HG03521 (cell line): ENCODE measurements around the gene TUBA3D.
"Not testable (repeated sequence)": the region's sequence is repeated elsewhere in the genome, so short reads cannot be mapped to it uniquely, and the experiment has no call there.

Source experiments
- ATAC-seq: cut with Tn5 transposase; IDR thresholded peaks from one replicate; pipeline ENCODE4 v1.9.1; 2021; ENCODE audit warnings: mild to moderate bottlenecking, moderate library complexity; ENCODE audit not compliant: unreplicated experiment

TUBA3D gene

DNA sequence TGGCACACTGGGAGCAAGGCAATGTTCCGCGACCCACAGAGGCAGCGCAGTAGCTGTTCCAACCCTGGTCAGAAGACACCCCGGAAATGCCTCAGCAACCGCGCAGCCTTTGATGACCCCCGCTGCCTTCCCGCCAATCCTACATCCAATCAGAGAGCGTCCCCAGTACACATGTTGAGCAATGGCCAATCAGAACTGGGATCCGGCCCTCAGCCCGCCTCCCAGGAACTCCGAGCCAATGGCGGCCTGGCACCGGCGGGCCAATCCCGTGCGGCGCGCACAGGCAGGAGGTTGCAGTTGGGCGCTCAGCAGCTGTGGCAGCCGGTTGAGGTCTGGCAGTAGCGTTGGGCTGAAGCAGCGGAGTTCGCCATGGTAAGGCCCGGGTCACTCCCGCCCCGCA, at the start of gene TUBA3D:
TUBA3D (plus strand) TSS at position 289 of the 400 bp plus-strand sequence; CDS start at position 370, 81 bp downstream.
- no peak for ATAC-seq

DNA sequence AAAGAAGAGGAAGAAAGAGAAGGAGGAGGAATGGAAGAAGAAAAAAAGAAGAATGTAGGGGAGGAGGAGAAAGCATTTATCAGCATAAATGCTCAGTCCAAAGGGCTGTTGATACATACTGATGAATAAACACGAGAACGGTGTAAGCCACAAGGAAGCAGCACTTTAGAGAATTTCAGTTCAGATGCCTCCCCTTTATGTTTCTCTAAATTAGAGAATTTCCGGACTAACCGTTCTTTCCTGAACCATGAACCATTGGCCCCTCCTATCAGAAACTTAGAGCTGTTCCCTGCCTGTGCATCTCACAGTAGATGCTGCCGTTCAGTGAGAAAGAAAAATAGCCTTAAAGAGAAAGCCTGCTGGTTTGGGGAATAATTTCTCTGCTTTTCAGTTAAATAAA, 49.2 kb upstream of the TUBA3D start:
- ATAC-seq = no peak

DNA sequence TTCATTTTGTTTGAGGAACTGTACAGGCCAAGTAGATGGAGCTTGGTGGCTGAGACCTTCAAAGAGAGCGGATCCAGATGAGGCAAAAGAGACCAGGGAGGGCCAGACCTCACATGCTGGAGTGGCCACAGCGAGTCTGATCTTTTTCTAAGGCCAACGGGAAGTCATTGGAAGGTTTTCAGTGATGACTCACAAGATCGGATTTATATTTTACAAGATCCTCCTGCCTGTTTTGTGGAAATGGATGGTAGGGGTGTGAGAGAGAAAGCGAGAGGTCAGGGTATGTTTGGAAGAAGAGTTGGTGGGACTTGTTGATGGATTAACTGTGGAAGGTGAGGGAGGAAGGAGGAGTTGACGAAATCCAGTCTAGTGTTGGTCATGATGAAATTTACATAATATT, 44.6 kb upstream of the TUBA3D start:
- ATAC-seq = no peak

DNA sequence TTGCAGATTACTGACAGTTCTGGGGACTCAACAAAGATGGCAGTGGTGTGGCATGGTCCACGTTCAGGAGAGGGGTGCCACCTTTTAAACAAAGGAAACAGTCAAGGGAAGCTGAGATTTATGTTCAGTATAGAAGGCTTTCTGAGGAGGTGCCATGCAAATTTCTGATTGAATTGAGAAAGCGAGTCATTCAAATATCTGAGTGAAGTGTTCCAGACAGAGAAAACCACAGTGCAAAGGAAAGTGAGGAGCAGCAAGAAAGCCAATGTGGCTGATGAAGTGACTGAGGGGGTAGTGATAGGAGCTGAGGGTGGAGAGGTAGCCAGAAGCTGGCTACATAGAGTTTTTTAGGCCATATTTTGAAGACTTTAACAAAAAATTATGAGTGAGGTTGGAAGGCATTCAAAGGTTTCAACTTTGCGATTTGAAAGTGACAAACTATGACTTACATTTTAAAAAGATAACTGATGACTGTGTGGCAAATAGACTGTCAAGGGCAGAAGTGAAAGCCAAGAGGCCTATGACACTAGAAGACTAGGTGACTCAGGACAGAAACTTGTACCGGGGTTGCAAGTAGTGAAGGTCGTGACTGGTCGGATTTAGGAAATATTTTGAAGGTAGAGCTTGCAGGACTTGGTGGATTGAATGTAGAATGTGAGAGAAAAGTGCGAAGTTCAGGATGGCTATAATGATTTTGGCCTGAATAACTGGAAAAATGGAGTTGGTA, 35.0 kb upstream of the TUBA3D start:
- ATAC-seq = not testable (repeated sequence)

DNA sequence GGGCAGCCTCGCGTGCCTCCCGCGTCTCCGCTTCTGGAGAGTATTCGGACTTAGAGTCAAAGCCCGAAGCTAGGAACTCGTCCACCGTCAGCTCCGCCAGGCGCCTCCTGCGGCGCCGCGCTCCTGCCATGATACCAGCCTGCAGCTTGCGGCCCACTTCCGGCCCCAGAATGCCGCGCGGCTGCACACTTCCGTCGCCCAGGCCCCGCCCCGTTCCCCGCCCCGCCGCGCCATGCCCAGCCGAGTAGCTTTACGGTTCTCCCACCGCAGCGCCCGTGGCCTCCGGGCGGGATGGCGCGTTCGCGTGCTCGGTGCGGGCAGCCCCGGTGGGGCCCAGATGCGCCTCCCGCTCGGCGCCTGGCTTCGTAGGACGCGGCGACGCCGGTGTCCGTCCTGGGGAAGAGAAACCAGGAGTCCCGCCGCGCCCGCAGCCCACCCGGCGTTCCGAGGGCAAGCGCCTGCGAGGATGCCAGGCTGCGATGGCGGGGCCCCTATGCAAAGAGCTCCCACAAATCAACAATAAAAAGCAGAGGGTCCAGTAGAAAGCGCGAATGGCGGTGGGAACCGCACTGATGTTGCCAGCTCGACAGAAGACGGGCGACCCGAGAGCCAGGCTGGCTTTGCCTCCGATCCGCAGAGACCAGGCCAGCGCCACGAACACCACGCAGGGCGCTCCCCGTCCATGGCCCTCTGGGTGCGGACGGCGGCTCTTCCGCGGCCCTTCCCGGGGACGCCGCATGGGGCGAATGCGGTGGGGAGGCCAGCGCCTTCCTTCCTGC, 31.0 kb upstream of the TUBA3D start:
- not testable (repeated sequence) for ATAC-seq

DNA sequence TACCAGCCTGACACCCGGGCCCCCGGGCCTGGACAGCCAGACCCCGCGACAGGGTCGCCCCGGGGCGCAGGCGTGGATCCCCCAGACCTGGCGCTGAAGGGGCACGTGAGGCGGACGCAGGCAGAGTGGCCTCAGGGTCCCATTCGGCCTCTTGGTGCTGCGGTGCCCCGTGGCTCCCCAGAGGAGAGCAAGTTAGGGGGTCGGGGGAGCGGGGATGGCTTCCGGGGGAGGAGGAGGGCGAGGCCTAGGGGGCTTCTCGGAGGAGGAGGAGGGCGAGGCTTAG, 30.5 kb upstream of the TUBA3D start:
- not testable (repeated sequence) for ATAC-seq

DNA sequence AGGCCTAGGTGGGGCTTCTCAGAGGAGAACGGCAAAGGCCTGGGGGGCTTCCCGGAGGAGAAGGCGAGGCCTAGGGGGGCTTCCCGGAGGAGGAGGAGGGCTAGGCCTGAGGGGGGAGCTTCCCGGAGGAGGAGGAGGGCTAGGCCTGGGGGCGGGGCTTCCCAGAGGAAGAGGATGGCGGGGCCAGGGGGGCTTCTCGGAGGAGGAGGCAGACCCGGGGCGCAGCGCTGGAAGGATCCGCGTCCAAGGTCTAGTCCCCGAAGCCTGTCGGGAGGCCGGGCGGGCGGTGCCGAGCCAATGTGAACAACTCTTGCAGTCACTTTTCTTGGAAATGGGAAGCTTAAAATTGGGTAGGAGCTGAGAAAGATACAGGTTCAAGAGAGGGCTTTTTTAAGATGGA, 30.0 kb upstream of the TUBA3D start:
- ATAC-seq = no peak

DNA sequence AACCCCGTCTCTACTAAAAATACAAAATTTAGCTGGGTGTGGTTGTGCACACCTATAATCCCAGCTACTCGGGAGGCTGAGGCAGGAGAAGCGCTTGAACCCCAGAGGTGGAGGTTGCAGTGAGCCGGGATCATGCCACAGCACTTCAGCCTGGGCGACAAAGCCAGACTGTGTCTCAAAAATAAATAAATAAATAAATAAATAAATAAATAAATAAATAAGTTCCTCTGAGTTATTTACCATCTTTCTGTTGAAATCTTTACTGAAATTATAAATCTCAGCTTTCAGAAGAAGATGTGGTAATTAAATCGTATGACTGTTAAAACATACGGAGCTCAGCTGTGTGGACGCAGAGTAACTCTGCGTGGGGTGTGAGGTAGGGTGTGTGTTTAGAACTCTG, 27.9 kb upstream of the TUBA3D start:
- not testable (repeated sequence) for ATAC-seq

DNA sequence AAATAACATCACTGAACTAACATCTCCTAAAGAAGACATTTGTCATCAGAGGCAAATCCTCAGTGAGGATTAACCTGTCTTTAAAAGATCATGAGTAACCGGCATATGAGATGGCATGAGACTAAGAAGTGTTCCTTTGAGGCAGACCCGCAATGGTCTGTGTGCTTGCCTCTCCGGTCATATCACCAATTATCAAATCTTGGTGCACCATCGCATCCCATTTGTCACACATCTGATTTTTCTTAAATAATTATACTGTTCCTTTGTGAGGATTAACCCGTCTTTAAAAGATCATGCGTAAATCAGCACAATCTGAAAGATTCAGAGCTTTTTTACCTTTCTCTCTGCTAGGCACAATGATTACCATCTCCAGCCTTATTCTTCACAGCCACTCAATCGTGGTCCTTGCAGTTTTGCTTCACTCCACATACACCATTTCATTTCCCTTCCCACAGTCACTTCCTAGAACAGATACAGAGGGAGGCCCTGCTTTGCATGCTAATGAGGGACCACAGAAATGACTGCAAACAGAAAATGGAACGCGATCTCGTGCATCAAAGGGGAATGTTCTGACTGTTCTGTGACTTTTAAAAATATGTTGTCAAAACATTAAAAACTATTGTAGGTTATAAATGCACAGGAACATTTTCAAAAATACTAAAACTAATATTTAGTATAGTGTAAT, 24.5 kb upstream of the TUBA3D start:
- peak; percentile 69 for ATAC-seq

DNA sequence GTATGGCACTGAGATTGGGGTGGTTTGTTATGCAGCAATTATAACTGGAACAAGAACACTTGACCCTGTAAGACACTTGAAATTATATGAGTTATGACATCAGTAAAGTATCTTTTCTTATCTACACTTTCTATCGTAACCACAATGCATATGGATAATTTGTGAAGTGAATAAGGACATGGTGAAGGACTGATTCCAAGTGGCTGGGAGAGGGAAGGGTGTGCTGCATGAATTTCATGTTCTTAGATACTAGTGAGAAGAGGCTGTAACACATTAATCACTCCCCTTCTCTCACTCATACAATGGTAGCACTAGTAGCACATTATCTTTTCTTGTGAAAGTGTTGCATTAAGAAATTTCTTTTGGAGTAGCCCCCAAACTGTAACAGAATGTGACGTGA, 21.0 kb upstream of the TUBA3D start:
- not testable (repeated sequence) for ATAC-seq

DNA sequence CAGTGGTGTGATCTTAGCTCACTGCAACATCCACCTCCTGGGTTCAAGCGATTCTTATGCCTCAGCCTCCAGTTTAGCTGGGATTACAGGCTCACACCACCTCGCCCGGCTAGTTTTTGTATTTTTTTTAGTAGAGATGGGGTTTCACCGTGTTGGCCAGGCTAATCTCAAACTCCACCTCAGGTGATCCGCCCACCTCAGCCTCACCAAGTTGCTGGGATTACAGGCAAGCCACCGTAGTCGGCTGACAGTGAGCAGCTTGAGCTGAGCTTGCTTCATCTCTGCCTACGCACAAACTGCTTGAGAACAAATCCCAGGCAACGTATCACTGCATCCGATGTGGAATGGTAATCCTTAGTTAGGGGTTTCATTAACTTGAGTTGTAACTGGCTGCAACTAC, 8.2 kb upstream of the TUBA3D start:
- not testable (repeated sequence) for ATAC-seq

DNA sequence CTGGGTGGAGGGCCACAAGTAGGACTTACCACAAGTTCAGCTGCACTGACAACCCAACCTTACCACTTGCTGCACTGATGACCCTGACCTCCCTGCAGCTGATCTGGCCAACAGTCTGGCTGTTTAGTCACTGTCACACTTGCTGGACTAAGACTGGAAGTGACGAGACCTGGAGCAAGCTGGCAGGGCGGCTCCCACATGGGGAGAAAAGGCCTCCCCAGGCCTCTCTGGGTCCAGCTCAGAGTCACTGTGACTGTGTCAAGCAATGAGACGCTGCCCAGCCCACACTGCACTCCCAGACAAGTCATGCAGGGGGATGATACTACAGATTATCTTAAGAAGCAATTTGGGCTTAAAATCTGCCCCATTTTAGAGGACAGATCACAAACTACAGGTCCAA, 5.0 kb upstream of the TUBA3D start:
- not testable (repeated sequence) for ATAC-seq

DNA sequence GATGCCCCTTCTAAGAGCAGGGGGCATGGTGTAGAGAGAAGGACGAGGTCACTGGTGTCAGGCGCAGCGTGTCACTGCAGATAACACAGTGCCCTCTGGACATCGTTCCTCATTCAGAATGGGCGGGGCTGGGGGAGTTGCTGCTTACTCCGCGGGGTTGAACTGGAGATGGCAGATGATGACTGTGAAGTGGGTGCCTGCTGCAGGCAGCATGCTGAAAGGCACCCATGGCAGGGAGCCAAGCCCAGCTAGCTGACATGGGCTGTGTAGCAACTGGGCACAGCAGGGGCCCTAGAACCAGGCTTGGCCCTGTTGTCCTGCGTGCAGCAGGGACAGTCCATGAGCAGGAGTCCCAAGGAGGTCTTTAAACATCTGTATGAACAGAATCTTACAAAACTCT, 4.3 kb upstream of the TUBA3D start:
- not testable (repeated sequence) for ATAC-seq

DNA sequence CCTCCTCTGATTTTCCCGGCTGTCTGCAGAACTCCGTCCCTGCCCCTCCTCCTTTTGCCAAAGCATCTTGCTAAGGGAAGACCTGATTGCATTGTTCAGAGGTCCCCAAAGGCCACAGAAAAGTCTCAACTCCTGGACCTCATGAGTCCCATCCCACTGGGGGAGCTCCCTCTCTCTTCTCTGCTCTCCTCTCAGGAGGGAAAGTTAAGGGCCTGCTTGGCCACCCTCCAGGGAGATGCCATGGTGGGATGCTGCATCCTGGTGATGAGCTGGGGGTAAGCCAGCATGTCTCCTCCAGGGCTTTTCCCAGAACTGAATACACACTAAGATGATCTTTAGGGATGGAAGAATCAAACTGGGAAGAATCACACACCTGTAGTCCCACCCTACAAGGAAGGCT, 2.7 kb upstream of the TUBA3D start:
- ATAC-seq = not testable (repeated sequence)

DNA sequence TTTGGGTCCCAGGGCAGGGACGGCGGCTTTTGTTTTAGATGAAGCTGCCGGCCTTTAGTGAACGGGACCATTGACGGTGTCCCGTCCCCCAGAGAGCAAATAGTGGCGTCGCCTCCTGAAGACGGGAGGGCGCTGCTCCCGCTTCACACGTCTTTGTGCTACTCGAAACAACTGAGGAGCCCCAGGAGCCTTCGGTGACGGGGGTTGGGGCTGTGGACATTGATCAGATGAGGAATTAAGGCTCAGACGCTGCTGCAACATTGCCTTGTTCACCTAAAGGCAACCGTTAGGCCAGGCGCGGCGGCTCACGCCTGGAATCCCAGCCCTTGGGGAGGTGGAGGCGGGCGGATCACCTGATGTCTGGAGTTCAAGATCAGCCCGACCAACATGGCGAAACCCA, 444 bp downstream of the TUBA3D start:
- ATAC-seq = not testable (repeated sequence)

DNA sequence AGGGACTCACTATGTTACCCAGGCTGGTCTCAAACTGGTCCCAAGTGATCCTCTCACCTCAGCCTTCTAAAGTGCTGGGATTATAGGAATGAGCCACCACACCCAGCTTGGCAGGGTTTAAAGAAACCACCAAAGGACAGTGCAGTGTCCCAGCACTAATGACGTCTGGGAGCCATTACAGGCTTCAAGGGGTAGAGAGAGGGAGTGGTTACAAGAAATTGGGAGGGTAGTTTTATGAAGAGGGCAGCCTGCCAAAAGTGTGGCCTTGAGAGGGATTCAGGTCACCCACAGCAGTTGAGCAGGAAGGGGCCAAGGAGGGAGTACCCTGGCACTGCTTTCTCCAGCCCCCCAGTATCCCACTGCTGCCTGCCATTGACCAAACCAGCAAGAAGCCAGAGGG, 1.3 kb downstream of the TUBA3D start:
- not testable (repeated sequence) for ATAC-seq

DNA sequence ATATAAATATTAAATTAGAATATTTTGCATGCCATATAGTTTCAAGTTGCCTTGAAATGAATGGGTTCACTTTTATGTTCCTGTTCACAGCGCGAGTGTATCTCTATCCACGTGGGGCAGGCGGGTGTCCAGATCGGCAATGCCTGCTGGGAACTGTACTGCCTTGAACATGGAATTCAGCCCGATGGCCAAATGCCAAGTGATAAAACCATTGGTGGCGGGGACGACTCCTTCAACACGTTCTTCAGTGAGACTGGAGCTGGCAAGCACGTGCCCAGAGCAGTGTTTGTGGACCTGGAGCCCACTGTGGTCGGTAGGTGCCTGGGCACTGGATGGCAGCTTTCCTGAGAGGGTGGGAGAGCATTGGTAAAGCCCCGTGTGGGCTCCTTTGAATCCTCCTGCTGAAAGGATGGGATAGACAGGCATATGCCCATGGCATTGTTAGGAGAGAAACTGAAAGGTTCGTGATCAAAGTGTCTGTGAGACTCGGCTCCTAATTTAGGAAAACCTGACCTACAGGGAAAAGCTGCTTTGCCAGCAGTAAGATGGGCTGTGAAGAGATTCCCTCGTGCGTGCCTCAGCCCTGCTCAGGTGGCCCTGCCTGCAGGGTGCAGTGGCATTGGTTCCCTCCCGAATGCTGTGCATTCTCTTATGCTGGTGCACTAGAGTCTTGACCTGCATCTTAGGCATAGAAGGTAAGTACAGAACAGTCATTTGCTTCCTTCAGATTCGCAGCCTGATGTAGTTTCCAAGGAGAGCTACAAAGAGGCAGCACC, 2.3 kb downstream of the TUBA3D start:
- not testable (repeated sequence) for ATAC-seq

DNA sequence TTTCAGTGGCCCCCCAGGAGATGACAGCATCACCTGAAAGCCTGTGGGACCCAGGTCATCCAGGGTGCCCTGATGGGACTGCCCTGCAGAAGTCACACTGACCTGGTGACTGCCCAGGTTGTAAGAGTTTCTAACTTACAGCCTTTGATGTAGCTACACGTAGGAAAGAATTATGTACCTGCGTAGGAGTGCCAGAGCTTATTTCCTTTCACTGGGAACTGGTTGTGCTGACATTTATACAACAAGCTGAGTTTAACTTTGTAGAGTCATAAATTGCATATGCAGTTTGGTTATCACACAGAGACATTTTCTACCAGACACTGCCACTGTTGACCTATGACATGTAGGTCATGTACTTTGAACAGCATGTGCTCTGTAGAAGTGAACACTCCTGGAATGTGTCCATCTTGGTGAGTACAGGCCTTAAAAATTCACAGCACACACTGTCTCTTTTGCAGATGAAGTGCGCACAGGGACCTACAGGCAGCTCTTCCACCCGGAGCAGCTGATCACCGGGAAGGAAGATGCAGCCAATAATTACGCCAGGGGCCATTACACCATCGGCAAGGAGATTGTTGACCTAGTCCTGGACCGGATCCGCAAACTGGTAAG, 3.0 kb downstream of the TUBA3D start:
- not testable (repeated sequence) for ATAC-seq

DNA sequence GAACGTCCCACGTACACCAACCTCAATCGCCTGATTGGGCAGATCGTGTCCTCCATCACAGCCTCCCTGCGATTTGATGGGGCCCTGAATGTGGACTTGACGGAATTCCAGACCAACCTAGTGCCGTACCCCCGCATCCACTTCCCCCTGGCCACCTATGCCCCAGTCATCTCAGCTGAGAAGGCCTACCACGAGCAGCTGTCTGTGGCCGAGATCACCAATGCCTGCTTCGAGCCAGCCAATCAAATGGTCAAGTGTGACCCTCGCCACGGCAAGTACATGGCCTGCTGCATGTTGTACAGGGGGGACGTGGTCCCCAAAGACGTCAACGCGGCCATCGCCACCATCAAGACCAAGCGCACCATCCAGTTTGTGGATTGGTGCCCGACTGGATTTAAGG, 4.4 kb downstream of the TUBA3D start:
- ATAC-seq = not testable (repeated sequence)

DNA sequence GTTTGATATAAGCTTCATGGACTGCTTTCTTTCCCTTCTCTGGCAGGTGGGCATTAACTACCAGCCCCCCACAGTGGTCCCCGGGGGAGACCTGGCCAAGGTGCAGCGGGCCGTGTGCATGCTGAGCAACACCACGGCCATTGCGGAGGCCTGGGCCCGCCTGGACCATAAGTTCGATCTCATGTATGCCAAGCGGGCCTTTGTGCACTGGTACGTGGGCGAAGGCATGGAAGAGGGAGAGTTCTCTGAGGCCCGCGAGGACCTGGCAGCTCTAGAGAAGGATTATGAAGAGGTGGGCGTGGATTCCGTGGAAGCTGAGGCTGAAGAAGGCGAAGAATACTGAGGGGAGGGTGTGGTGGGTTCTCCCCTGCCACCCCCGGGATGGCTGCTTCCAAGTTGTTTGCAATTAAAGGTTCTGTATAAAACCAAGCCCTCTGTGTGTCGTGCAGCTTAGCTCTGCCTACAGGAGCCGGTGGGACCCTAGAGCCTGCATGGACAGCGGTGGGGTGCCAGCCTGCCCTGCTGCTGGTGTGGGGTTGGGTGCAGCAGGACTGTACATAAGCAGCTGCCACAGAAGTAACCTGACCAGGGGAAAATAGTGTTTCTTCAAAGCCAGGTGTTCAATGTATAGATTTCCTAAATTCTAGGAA, 6.7 kb downstream of the TUBA3D start:
- ATAC-seq = not testable (repeated sequence)
